SH-SY5Y (cell line): ENCODE data around the gene CRELD2.

Experiments
- GATA2 ChIP-seq: IDR thresholded peaks from 2 replicates; pipeline ENCODE4 v1.6.1; 2011; ENCODE audit warnings: mild to moderate bottlenecking, low read depth, low read length
- GATA3 ChIP-seq: IDR thresholded peaks from 2 replicates; pipeline ENCODE4 v1.6.1; 2011; ENCODE audit warnings: low read depth, mild to moderate bottlenecking, low read length, moderate library complexity

- TF ChIP-seq GATA3 (no peak), GATA2 (no peak)
These were observed 38.7 kb downstream of the CRELD2 start for GRCh38 chr22:49956914-49957825.
